Measurements from ENCODE around the gene CHAC1. TPM values are rescaled to one million over a fixed set of nuclear protein-coding genes. Genes with fewer than 3 reads are reported as not detected.

CHAC1 gene
- total RNA-seq, 1 experiment from 2014 or later = 8.6 TPM

- no peak overlapping the region for H3K27ac ChIP-seq
- CTCF ChIA-PET = interaction anchor here (0.6 kb wide), 1 partner anchor 11 kb away, joined by 10 read pairs; no protein-coding TSS in a partner anchor
- H3K4me2 ChIP-seq = no peak overlapping the region
- no peaks in the 10 kb centered on the region for H3K9me2 ChIP-seq (ENCODE audit: insufficient read depth)
- no peak overlapping the region for H3K4me3 ChIP-seq
- H3K4me1 ChIP-seq (replicated peaks; ENCODE audit: insufficient read depth) = peaks cover 18% of the 10 kb centered on the region
- POLR2A ChIA-PET (ENCODE audit: unreplicated experiment) = no interaction called here
- BruUV-seq (replicated peaks) = no TSS peak
- no peak for DNase-seq
- peaks cover 28% of the 10 kb centered on the region; the same call in 1 of the 2 replicates for H3F3A ChIP-seq (ENCODE audit: insufficient read depth, low read depth)
- H3K27me3 ChIP-seq (ENCODE audit: insufficient read depth, low read depth) = no peaks in the 10 kb centered on the region
- intact Hi-C loops (cut with micrococcal nuclease; ENCODE audit: unreplicated experiment) = loop anchor here (10.0 kb wide), 1 partner anchor 1225 kb away; no protein-coding TSS in a partner anchor
- H3K36me3 ChIP-seq (ENCODE audit: low read depth) = no peaks in the 10 kb centered on the region
- no peak overlapping the region for H2AFZ ChIP-seq
- no peaks in the 10 kb centered on the region for H3K9me3 ChIP-seq (ENCODE audit: insufficient read depth, low read depth)
- no peak for TF ChIP-seq CTCF (conservative IDR thresholded peaks at IDR 0.05)
- TF ChIP-seq EZH2 (IDR thresholded peaks at IDR 0.05; ENCODE audit: low read depth) = no peak
- no peaks in the 10 kb centered on the region for H4K20me1 ChIP-seq (ENCODE audit: insufficient read depth)
- no peaks in the 10 kb centered on the region for H3K79me2 ChIP-seq (ENCODE audit: low read depth)
Measured at GRCh38 chr15:40909662-40910630, 43.3 kb upstream of the CHAC1 start.

GRCh38 chr15:40911141-40911540 lies 42.1 kb upstream of the CHAC1 start:
- peaks cover 18% of the 10 kb centered on the region for H3K4me1 ChIP-seq (replicated peaks; ENCODE audit: insufficient read depth)
- no peak overlapping the region for H2AFZ ChIP-seq
- no peak for DNase-seq
- H3K27me3 ChIP-seq (ENCODE audit: insufficient read depth, low read depth) = no peaks in the 10 kb centered on the region
- no peaks in the 10 kb centered on the region for H4K20me1 ChIP-seq (ENCODE audit: insufficient read depth)
- POLR2A ChIA-PET (ENCODE audit: unreplicated experiment) = no interaction called here
- no peaks in the 10 kb centered on the region for H3K36me3 ChIP-seq (ENCODE audit: low read depth)
- no peaks in the 10 kb centered on the region for H3K9me2 ChIP-seq (ENCODE audit: insufficient read depth)
- no TSS peak for BruUV-seq (replicated peaks)
- no peaks in the 10 kb centered on the region for H3K79me2 ChIP-seq (ENCODE audit: low read depth)
- H3K4me3 ChIP-seq = no peak overlapping the region
- peaks cover 16% of the 10 kb centered on the region; the same call in 1 of the 2 replicates for H3F3A ChIP-seq (ENCODE audit: insufficient read depth, low read depth)
- H3K4me2 ChIP-seq = no peak overlapping the region
- TF ChIP-seq CTCF (conservative IDR thresholded peaks at IDR 0.05) (no peak), EZH2 (IDR thresholded peaks at IDR 0.05; ENCODE audit: low read depth) (no peak)
- intact Hi-C loops (cut with micrococcal nuclease; ENCODE audit: unreplicated experiment) = no loop called here
- no peak overlapping the region for H3K27ac ChIP-seq
- no peaks in the 10 kb centered on the region for H3K9me3 ChIP-seq (ENCODE audit: insufficient read depth, low read depth)
- CTCF ChIA-PET = no interaction called here

GRCh38 chr15:40911693-40912092 lies 41.6 kb upstream of the CHAC1 start:
- no peaks in the 10 kb centered on the region for H3K36me3 ChIP-seq (ENCODE audit: low read depth)
- no peaks in the 10 kb centered on the region for H3K27me3 ChIP-seq (ENCODE audit: insufficient read depth, low read depth)
- no peak overlapping the region for H3K4me3 ChIP-seq
- H3K9me3 ChIP-seq (ENCODE audit: insufficient read depth, low read depth) = no peaks in the 10 kb centered on the region
- no TSS peak for BruUV-seq (replicated peaks)
- no peak overlapping the region for H2AFZ ChIP-seq
- ChIA-PET POLR2A (ENCODE audit: unreplicated experiment) (no interaction called here), CTCF (no interaction called here)
- peaks cover 15% of the 10 kb centered on the region for H3K4me1 ChIP-seq (replicated peaks; ENCODE audit: insufficient read depth)
- H3F3A ChIP-seq (ENCODE audit: insufficient read depth, low read depth) = peaks cover 13% of the 10 kb centered on the region; the same call in 1 of the 2 replicates
- H3K4me2 ChIP-seq = no peak overlapping the region
- H3K79me2 ChIP-seq (ENCODE audit: low read depth) = no peaks in the 10 kb centered on the region
- H3K9me2 ChIP-seq (ENCODE audit: insufficient read depth) = no peaks in the 10 kb centered on the region
- H4K20me1 ChIP-seq (ENCODE audit: insufficient read depth) = no peaks in the 10 kb centered on the region
- DNase-seq = no peak
- no peak for TF ChIP-seq CTCF (conservative IDR thresholded peaks at IDR 0.05)
- TF ChIP-seq EZH2 (IDR thresholded peaks at IDR 0.05; ENCODE audit: low read depth) = no peak
- intact Hi-C loops (cut with micrococcal nuclease; ENCODE audit: unreplicated experiment) = no loop called here
- H3K27ac ChIP-seq = no peak overlapping the region

Measured in PC-9 (cell line).